DND-41 (cell line): ENCODE data around the gene LDHAL6B.

ENCODE experiments used
- ATAC-seq: fragments of 200-7000 bp; cut with Tn5 transposase; 3 replicates; pipeline ENCODE4 v1.9.1; 2021; ENCODE audit warnings: low read depth; ENCODE audit not compliant: insufficient read depth
- DNase-seq: peaks from one replicate; pipeline ENCODE4 v3.0.0-alpha.2; 2020
- H2AFZ ChIP-seq: 2 replicates; pipeline ENCODE4 v1.6.0; 2012; ENCODE audit warnings: low read depth, low read length
- H3K27ac ChIP-seq: 2 replicates; pipeline ENCODE4 v1.5.1; 2012; ENCODE audit warnings: low read length, inconsistent platforms
- H3K27me3 ChIP-seq: fragments of 200-600 bp; sonication (generic); 2 replicates; pipeline ENCODE4 v1.6.0; 2012; ENCODE audit warnings: low read length, mild to moderate bottlenecking, inconsistent platforms; ENCODE audit not compliant: insufficient read depth, poor library complexity
- H3K36me3 ChIP-seq: 2 replicates; pipeline ENCODE4 v1.5.1; 2012; ENCODE audit warnings: low read length, inconsistent platforms; ENCODE audit not compliant: insufficient read depth
- H3K4me1 ChIP-seq: 2 replicates; pipeline ENCODE4 v1.5.1; 2012; ENCODE audit warnings: mild to moderate bottlenecking, low read length; ENCODE audit not compliant: insufficient read depth
- H3K4me2 ChIP-seq: 2 replicates; pipeline ENCODE4 v1.6.0; 2012; ENCODE audit warnings: mild to moderate bottlenecking, moderate library complexity, low read length, inconsistent platforms; ENCODE audit not compliant: insufficient read depth
- H3K4me3 ChIP-seq, 2 experiments: fragments of 200-600 bp in 1 of 2; shearing (Covaris generic) in 1 of 2; 2 replicates each; pipeline ENCODE4 v1.5.1; 2012 to 2016; ENCODE audit warnings: inconsistent platforms in 2 of 2, low read length in 2 of 2, mild to moderate bottlenecking in 2 of 2, low read depth in 1 of 2, moderate library complexity in 1 of 2
- H3K79me2 ChIP-seq: 2 replicates; pipeline ENCODE4 v1.6.0; 2012; ENCODE audit warnings: low read length, inconsistent platforms; ENCODE audit not compliant: insufficient read depth
- H3K9ac ChIP-seq: 2 replicates; pipeline ENCODE4 v1.6.0; 2012; ENCODE audit warnings: low read depth, mild to moderate bottlenecking, inconsistent platforms, low read length, moderate library complexity
- H3K9me3 ChIP-seq: 2 replicates; pipeline ENCODE4 v1.5.1; 2012; ENCODE audit warnings: low read length, moderate library complexity, mild to moderate bottlenecking, inconsistent platforms; ENCODE audit not compliant: insufficient read depth, severe bottlenecking
- H4K20me1 ChIP-seq: 2 replicates; pipeline ENCODE4 v1.6.0; 2012; ENCODE audit warnings: low read length; ENCODE audit not compliant: insufficient read depth
- CTCF ChIP-seq: IDR thresholded peaks from 2 replicates; pipeline ENCODE4 v1.5.1; 2012; ENCODE audit warnings: borderline replicate concordance, low read length, moderate library complexity, mild to moderate bottlenecking; ENCODE audit not compliant: poor library complexity, severe bottlenecking; ENCODE audit errors: extremely low read depth
- EZH2 ChIP-seq: IDR thresholded peaks from 3 replicates; pipeline ENCODE4 v1.6.1; 2012; ENCODE audit warnings: borderline replicate concordance, low read depth, mild to moderate bottlenecking, moderate library complexity, low read length, inconsistent platforms; ENCODE audit not compliant: severe bottlenecking

LDHAL6B gene

GRCh38 chr15:59169251-59169708 lies 37.4 kb upstream of the LDHAL6B start:
- no peaks in the 10 kb centered on the region for H4K20me1 ChIP-seq
- H2AFZ ChIP-seq: no peak overlapping the region
- no peaks in the 10 kb centered on the region for H3K4me1 ChIP-seq
- no peaks in the 10 kb centered on the region for H3K27me3 ChIP-seq
- no peak overlapping the region for H3K4me3 ChIP-seq
- H3K36me3 ChIP-seq: no peaks in the 10 kb centered on the region
- DNase-seq (no peak), ATAC-seq (no peak)
- no peaks in the 10 kb centered on the region for H3K79me2 ChIP-seq
- H3K9ac ChIP-seq: no peak overlapping the region
- H3K4me2 ChIP-seq: no peak overlapping the region
- no peak overlapping the region for H3K27ac ChIP-seq
- no peaks in the 10 kb centered on the region for H3K9me3 ChIP-seq
- TF ChIP-seq EZH2 (no peak), CTCF (no peak)

- Histone ChIP-seq H3K27ac (no peak overlapping the region), H2AFZ (no peak overlapping the region), H3K9ac (no peak overlapping the region), H3K4me2 (no peak overlapping the region), H3K9me3 (no peaks in the 10 kb centered on the region), H3K4me3 (no peak overlapping the region), H4K20me1 (no peaks in the 10 kb centered on the region), H3K79me2 (no peaks in the 10 kb centered on the region), H3K4me1 (no peaks in the 10 kb centered on the region), H3K36me3 (no peaks in the 10 kb centered on the region), H3K27me3 (no peaks in the 10 kb centered on the region)
- no peak for TF ChIP-seq CTCF
- no peak for TF ChIP-seq EZH2
- ATAC-seq (no peak), DNase-seq (no peak)
These were observed 36.2 kb upstream of the LDHAL6B start for GRCh38 chr15:59170295-59171066.

GRCh38 chr15:59171067-59171397 lies 35.6 kb upstream of the LDHAL6B start:
- no peaks in the 10 kb centered on the region for H3K27me3 ChIP-seq
- H2AFZ ChIP-seq: no peak overlapping the region
- H3K4me2 ChIP-seq: no peak overlapping the region
- no peak overlapping the region for H3K9ac ChIP-seq
- TF ChIP-seq EZH2 (no peak), CTCF (no peak)
- no peaks in the 10 kb centered on the region for H3K4me1 ChIP-seq
- no peaks in the 10 kb centered on the region for H3K79me2 ChIP-seq
- no peaks in the 10 kb centered on the region for H4K20me1 ChIP-seq
- no peak for ATAC-seq
- no peaks in the 10 kb centered on the region for H3K9me3 ChIP-seq
- H3K36me3 ChIP-seq: no peaks in the 10 kb centered on the region
- H3K4me3 ChIP-seq: no peak overlapping the region
- no peak overlapping the region for H3K27ac ChIP-seq
- DNase-seq: no peak
